Ovary (tissue), 3 donors: ENCODE results near the gene NEDD4L.

Experiments
- CTCF ChIP-seq, 3 donors: fragments of 450-650 bp in 2 of 3; fragments of 200-600 bp in 1 of 3; IDR thresholded peaks; one replicate each; pipeline versions ENCODE4 v1.5.1 to v1.8.0; 2016 to 2022; ENCODE audit warnings: antibody characterized with exemption in 3 of 3, mild to moderate bottlenecking in 1 of 3
- EP300 ChIP-seq: sonication (generic); formaldehyde crosslinking; IDR thresholded peaks from one replicate; pipeline ENCODE4 v1.6.1; 2017; ENCODE audit warnings: antibody characterized with exemption
- POLR2A ChIP-seq: fragments of 450-650 bp; IDR thresholded peaks from one replicate; pipeline ENCODE4 v1.6.1; 2017; ENCODE audit warnings: antibody characterized with exemption, mild to moderate bottlenecking, moderate library complexity
- donor health status: DM: no; HTN: no; CAD: no.

- TF ChIP-seq CTCF (IDR thresholded peaks at IDR 0.05) = no peak
- no peak for TF ChIP-seq EP300
- TF ChIP-seq POLR2A = no peak
Measured at GRCh38 chr18:58021504-58021903, 22.5 kb upstream of the NEDD4L start.
